Activated CD4-positive, alpha-beta memory T cell treated with anti-CD3 and anti-CD28 coated beads, Interleukin-2, amount 10 ng/mL, durations not matched to agents 7 days and 5 days (primary cell): Measurements from ENCODE around the gene NEK11. TPM values are rescaled to one million over a fixed set of nuclear protein-coding genes. Genes with fewer than 3 reads are reported as not detected.

ENCODE experiments used
- CTCF ChIA-PET: fragments of 350-600 bp; sonication (Branson Sonifier 250); formaldehyde crosslinking; loops from one replicate; lab custom pipeline; 2021; ENCODE audit warnings: antibody characterized with exemption, inconsistent platforms; lab: Charles Lee
- POLR2A ChIA-PET: fragments of 350-600 bp; sonication (Branson Sonifier 250); formaldehyde crosslinking; loops from one replicate; lab custom pipeline; 2021; ENCODE audit warnings: antibody characterized with exemption; lab: Charles Lee
- DNase-seq: peaks from one replicate; pipeline ENCODE4 v3.0.0-alpha.2; 2020
- H3K27ac Mint-ChIP-seq: one replicate; pipeline ENCODE4 v1.8.0; 2021; ENCODE audit warnings: mild to moderate bottlenecking, mixed read lengths
- H3K27me3 Mint-ChIP-seq: one replicate; pipeline ENCODE4 v1.8.0; 2021; ENCODE audit warnings: mixed read lengths
- H3K36me3 Mint-ChIP-seq: one replicate; pipeline ENCODE4 v1.8.0; 2021; ENCODE audit warnings: low read depth, mixed read lengths
- H3K4me1 Mint-ChIP-seq: one replicate; pipeline ENCODE4 v1.8.0; 2021; ENCODE audit warnings: mixed read lengths
- H3K4me3 Mint-ChIP-seq: one replicate; pipeline ENCODE4 v1.8.0; 2021; ENCODE audit warnings: mild to moderate bottlenecking, mixed read lengths
- H3K9me3 Mint-ChIP-seq: one replicate; pipeline ENCODE4 v1.8.0; 2021; ENCODE audit warnings: mixed read lengths
- total RNA-seq, 2 experiments: library from RNA; stranded (reverse); gene quantifications; one replicate each; pipeline ENCODE4 v1.2.3, GENCODE V29; 2021

Gene NEK11
- total RNA-seq, 2 experiments from 2014 or later, result 1.4 to 2.8 TPM

GRCh38 chr3:131047582-131047981 lies 20.9 kb downstream of the NEK11 start:
- H3K36me3 Mint-ChIP-seq, result peaks cover 22% of the 10 kb centered on the region
- DNase-seq, result no peak
- no peak overlapping the region for H3K4me3 Mint-ChIP-seq
- peaks cover 21% of the 10 kb centered on the region for H3K9me3 Mint-ChIP-seq
- peaks cover 15% of the 10 kb centered on the region for H3K27me3 Mint-ChIP-seq
- POLR2A ChIA-PET, result no interaction called here
- H3K27ac Mint-ChIP-seq, result no peak overlapping the region
- H3K4me1 Mint-ChIP-seq, result peaks cover 18% of the 10 kb centered on the region
- CTCF ChIA-PET, result interaction anchor here (1.0 to 1.7 kb wide), 2 partner anchors 15 to 332 kb away, joined by 3 to 8 read pairs; no protein-coding TSS in a partner anchor

GRCh38 chr3:131048030-131048429 lies 21.4 kb downstream of the NEK11 start:
- no peak overlapping the region for H3K27ac Mint-ChIP-seq
- peaks cover 15% of the 10 kb centered on the region for H3K27me3 Mint-ChIP-seq

GRCh38 chr3:131050001-131050400 lies 23.3 kb downstream of the NEK11 start:
- Mint-ChIP-seq H3K4me1 (peaks cover 9% of the 10 kb centered on the region), H3K36me3 (peaks cover under 1% of the 10 kb centered on the region), H3K4me3 (no peak overlapping the region), H3K27me3 (peaks cover 6% of the 10 kb centered on the region), H3K27ac (no peak overlapping the region), H3K9me3 (peaks cover 5% of the 10 kb centered on the region)
- ChIA-PET CTCF (no interaction called here), POLR2A (no interaction called here)
- DNase-seq, result no peak

More at GRCh38 chr3:131048030-131048429, 21.4 kb downstream of the NEK11 start:
- DNase-seq, result no peak
- Mint-ChIP-seq H3K9me3 (peaks cover 21% of the 10 kb centered on the region), H3K4me3 (no peak overlapping the region), H3K4me1 (peaks cover 14% of the 10 kb centered on the region), H3K36me3 (peaks cover 18% of the 10 kb centered on the region)
- ChIA-PET CTCF (interaction anchor here (1.0 to 1.7 kb wide), 2 partner anchors 15 to 331 kb away, joined by 3 to 8 read pairs; no protein-coding TSS in a partner anchor), POLR2A (no interaction called here)

GRCh38 chr3:131053043-131053859 lies 26.6 kb downstream of the NEK11 start:
- no peaks in the 10 kb centered on the region for H3K27me3 Mint-ChIP-seq
- no peak overlapping the region for H3K27ac Mint-ChIP-seq
- H3K36me3 Mint-ChIP-seq, result no peaks in the 10 kb centered on the region
- no peak overlapping the region for H3K4me3 Mint-ChIP-seq
- POLR2A ChIA-PET, result no interaction called here
- DNase-seq, result no peak
- H3K9me3 Mint-ChIP-seq, result no peaks in the 10 kb centered on the region
- no peaks in the 10 kb centered on the region for H3K4me1 Mint-ChIP-seq
- CTCF ChIA-PET, result interaction anchor here (1.1 kb wide), 1 partner anchor 15 kb away, joined by 3 read pairs; no protein-coding TSS in a partner anchor

- DNase-seq, result no peak
- H3K27me3 Mint-ChIP-seq, result no peaks in the 10 kb centered on the region
- CTCF ChIA-PET, result interaction anchor here (0.9 kb wide), 1 partner anchor 16 kb away, joined by 3 read pairs; no protein-coding TSS in a partner anchor
- no peaks in the 10 kb centered on the region for H3K9me3 Mint-ChIP-seq
- POLR2A ChIA-PET, result no interaction called here
- H3K4me1 Mint-ChIP-seq, result peaks cover 19% of the 10 kb centered on the region
- no peak overlapping the region for H3K27ac Mint-ChIP-seq
- no peaks in the 10 kb centered on the region for H3K36me3 Mint-ChIP-seq
- H3K4me3 Mint-ChIP-seq, result no peak overlapping the region
Measured at GRCh38 chr3:131067983-131068382, 41.3 kb downstream of the NEK11 start.

GRCh38 chr3:131072099-131072559 lies 45.5 kb downstream of the NEK11 start:
- Mint-ChIP-seq H3K9me3 (no peaks in the 10 kb centered on the region), H3K4me3 (no peak overlapping the region), H3K27me3 (no peaks in the 10 kb centered on the region), H3K27ac (no peak overlapping the region), H3K4me1 (peaks cover 12% of the 10 kb centered on the region), H3K36me3 (no peaks in the 10 kb centered on the region)
- no peak for DNase-seq
- POLR2A ChIA-PET, result no interaction called here
- CTCF ChIA-PET, result no interaction called here

GRCh38 chr3:131072845-131073244 lies 46.2 kb downstream of the NEK11 start:
- ChIA-PET CTCF (no interaction called here), POLR2A (no interaction called here)
- Mint-ChIP-seq H3K9me3 (no peaks in the 10 kb centered on the region), H3K4me3 (no peak overlapping the region), H3K27me3 (no peaks in the 10 kb centered on the region), H3K36me3 (no peaks in the 10 kb centered on the region), H3K27ac (no peak overlapping the region), H3K4me1 (peaks cover 10% of the 10 kb centered on the region)
- DNase-seq, result no peak

GRCh38 chr3:131075632-131076328 lies 49.1 kb downstream of the NEK11 start:
- CTCF ChIA-PET, result no interaction called here
- H3K36me3 Mint-ChIP-seq, result no peaks in the 10 kb centered on the region

GRCh38 chr3:131077904-131078303 lies 51.2 kb downstream of the NEK11 start:
- Mint-ChIP-seq H3K9me3 (no peaks in the 10 kb centered on the region), H3K27ac (no peak overlapping the region), H3K27me3 (no peaks in the 10 kb centered on the region), H3K4me3 (no peak overlapping the region), H3K4me1 (no peaks in the 10 kb centered on the region), H3K36me3 (no peaks in the 10 kb centered on the region)
- ChIA-PET CTCF (no interaction called here), POLR2A (no interaction called here)
- DNase-seq, result no peak

More at GRCh38 chr3:131075632-131076328, 49.1 kb downstream of the NEK11 start:
- H3K4me3 Mint-ChIP-seq, result no peak overlapping the region
- peaks cover 6% of the 10 kb centered on the region for H3K4me1 Mint-ChIP-seq
- POLR2A ChIA-PET, result no interaction called here
- no peaks in the 10 kb centered on the region for H3K27me3 Mint-ChIP-seq
- no peak for DNase-seq
- no peaks in the 10 kb centered on the region for H3K9me3 Mint-ChIP-seq
- H3K27ac Mint-ChIP-seq, result no peak overlapping the region

- Mint-ChIP-seq H3K9me3 (no peaks in the 10 kb centered on the region), H3K36me3 (no peaks in the 10 kb centered on the region), H3K4me3 (no peak overlapping the region), H3K27me3 (no peaks in the 10 kb centered on the region), H3K4me1 (no peaks in the 10 kb centered on the region), H3K27ac (no peak overlapping the region)
- ChIA-PET POLR2A (no interaction called here), CTCF (no interaction called here)
- no peak for DNase-seq
Measured at GRCh38 chr3:131079086-131079485, 52.4 kb downstream of the NEK11 start.

GRCh38 chr3:131081224-131081623 lies 54.5 kb downstream of the NEK11 start:
- DNase-seq, result no peak
- Mint-ChIP-seq H3K27me3 (no peaks in the 10 kb centered on the region), H3K4me3 (no peak overlapping the region), H3K9me3 (no peaks in the 10 kb centered on the region), H3K4me1 (no peaks in the 10 kb centered on the region), H3K27ac (no peak overlapping the region), H3K36me3 (no peaks in the 10 kb centered on the region)
- POLR2A ChIA-PET, result no interaction called here
- CTCF ChIA-PET, result no interaction called here

- CTCF ChIA-PET, result no interaction called here
- Mint-ChIP-seq H3K27ac (no peak overlapping the region), H3K9me3 (no peaks in the 10 kb centered on the region), H3K4me1 (no peaks in the 10 kb centered on the region), H3K27me3 (no peaks in the 10 kb centered on the region), H3K36me3 (no peaks in the 10 kb centered on the region), H3K4me3 (no peak overlapping the region)
- DNase-seq, result no peak
- POLR2A ChIA-PET, result no interaction called here
Measured at GRCh38 chr3:131082246-131082645, 55.6 kb downstream of the NEK11 start.
